Stimulated activated CD8-positive, alpha-beta memory T cell treated with anti-CD3 and anti-CD28 coated beads, Interleukin-4, amount 100 ng/mL, for 4 hours (primary cell): ENCODE results near the gene PIP4K2A.

Experiments used
- DNase-seq, 2 donors: peaks; one replicate each; pipeline ENCODE4 v3.0.0-alpha.2; 2020; ENCODE audit warnings: low read depth in 2 of 2, low spot score in 1 of 2

The PIP4K2A gene

GRCh38 chr10:22560096-22560912, 154.1 kb downstream of the PIP4K2A start:
- no peak for DNase-seq

GRCh38 chr10:22557321-22557720, 157.1 kb downstream of the PIP4K2A start:
- no peak for DNase-seq

GRCh38 chr10:22556774-22557173, 157.6 kb downstream of the PIP4K2A start:
- no peak for DNase-seq

GRCh38 chr10:22554461-22555182, 159.8 kb downstream of the PIP4K2A start:
- DNase-seq: no peak

- no peak for DNase-seq
Measured at GRCh38 chr10:22553452-22553995, 160.9 kb downstream of the PIP4K2A start.

- DNase-seq: no peak
Measured at GRCh38 chr10:22552888-22553378, 161.4 kb downstream of the PIP4K2A start.

GRCh38 chr10:22551681-22552365, 162.6 kb downstream of the PIP4K2A start:
- no peak for DNase-seq

GRCh38 chr10:22550732-22551131, 163.6 kb downstream of the PIP4K2A start:
- DNase-seq: peak; percentile 41 to 63

GRCh38 chr10:22548344-22548743, 166.0 kb downstream of the PIP4K2A start:
- no peak for DNase-seq

GRCh38 chr10:22545643-22546042, 168.7 kb downstream of the PIP4K2A start:
- DNase-seq: no peak

- no peak for DNase-seq
Measured at GRCh38 chr10:22544325-22545068, 169.9 kb downstream of the PIP4K2A start.

GRCh38 chr10:22542773-22543172, 171.6 kb downstream of the PIP4K2A start:
- DNase-seq: no peak

- no peak for DNase-seq
Measured at GRCh38 chr10:22541900-22542299, 172.5 kb downstream of the PIP4K2A start.

- no peak for DNase-seq
Measured at GRCh38 chr10:22539579-22540298, 174.6 kb downstream of the PIP4K2A start.

GRCh38 chr10:22537810-22538209, 176.6 kb downstream of the PIP4K2A start:
- DNase-seq: no peak

GRCh38 chr10:22536620-22537019, 177.8 kb downstream of the PIP4K2A start:
- no peak for DNase-seq

- no peak for DNase-seq
Measured at GRCh38 chr10:22534849-22535604, 179.4 kb downstream of the PIP4K2A start.

GRCh38 chr10:22531441-22531840, 182.9 kb downstream of the PIP4K2A start:
- DNase-seq: no peak

- DNase-seq: no peak
Measured at GRCh38 chr10:22531008-22531407, 183.4 kb downstream of the PIP4K2A start.
